Testis (tissue), 5 donors: ENCODE measurements around the gene PLEKHA1. TPM values are rescaled to one million over a fixed set of nuclear protein-coding genes. Genes with fewer than 3 reads are reported as not detected.

Experiments used
- DNase-seq: peaks from one replicate; pipeline ENCODE4 v3.0.0-alpha.2; 2019
- H3K27ac ChIP-seq, 2 donors: fragments of 200-600 bp; sonication (generic); one replicate each; pipeline ENCODE4 v1.5.1; 2019
- H3K27me3 ChIP-seq: fragments of 200-600 bp; sonication (generic); one replicate; pipeline ENCODE4 v1.5.1; 2019
- H3K36me3 ChIP-seq: fragments of 200-600 bp; sonication (generic); one replicate; pipeline ENCODE4 v1.5.1; 2017; ENCODE audit warnings: low read depth; ENCODE audit errors: missing control alignments
- H3K4me1 ChIP-seq: fragments of 200-600 bp; sonication (generic); one replicate; pipeline ENCODE4 v1.5.1; 2019
- H3K4me3 ChIP-seq, 2 donors: fragments of 200-600 bp; sonication (generic); one replicate each; pipeline ENCODE4 v1.5.1; 2017 to 2019
- H3K9me3 ChIP-seq: fragments of 200-600 bp; sonication (generic); one replicate; pipeline ENCODE4 v1.5.1; 2017
- CTCF ChIP-seq, 3 experiments: fragments of 450-650 bp in 2 of 3; fragments of 200-600 bp in 1 of 3; sonication (generic) in 1 of 3; IDR thresholded peaks; one replicate each; pipeline ENCODE4 v1.5.1; 2016 to 2019; ENCODE audit warnings: antibody characterized with exemption in 3 of 3, mild to moderate bottlenecking in 2 of 3, moderate library complexity in 1 of 3
- POLR2A ChIP-seq: fragments of 450-650 bp; IDR thresholded peaks from one replicate; pipeline ENCODE4 v1.6.1; 2017; ENCODE audit warnings: antibody characterized with exemption, mild to moderate bottlenecking, moderate library complexity
- WGBS, 2 donors: methylation state at CpG; one replicate each; pipeline ENCODE4 v1.1.5; 2018; 5-methylcytosine and 5-hydroxymethylcytosine counted together
- intact Hi-C: fragments of 100-400 bp; cut with DNase I; formaldehyde crosslinking; loops from one replicate; pipeline ENCODE4 v1.15.1; 2023; ENCODE audit warnings: low total_unique reads
- long read RNA-seq, 2 donors: transcript quantifications; one replicate each; lab custom pipeline, GENCODE V29; 2026
- polyA plus RNA-seq: library from polyadenylated mRNA; stranded (reverse); fragments of 350-450 nt; fragmentation: Illumina TruSeq; extraction: RNeasy Lipid Tissue Mini Kit (QIAGEN cat#74804); gene quantifications from one replicate; pipeline ENCODE4 v1.2.3, GENCODE V29; 2014; ENCODE audit warnings: low read depth, low replicate concordance; ENCODE audit not compliant: insufficient read depth
- total RNA-seq, 2 donors: library from RNA; depleted of rRNA; stranded (reverse); fragments of >200 nt; gene quantifications; one replicate each; pipeline ENCODE4 v1.2.3, GENCODE V29; 2016

Gene PLEKHA1
- total RNA-seq (10 to 100 TPM; 27.6 to 35.7 TPM), polyA plus RNA-seq (66.6 TPM)
- long read RNA-seq, donor 1, full-length matches to known transcripts, result 3 of 3 reads
- long read RNA-seq, donor 1, partial matches to known transcripts, result 0 of 3 reads
- long read RNA-seq, donor 1, other reads (novel, unspliced or antisense), result 0 of 3 reads
- long read RNA-seq, donor 2, full-length matches to known transcripts, result 1 of 1 reads
- long read RNA-seq, donor 2, partial matches to known transcripts, result 0 of 1 reads
- long read RNA-seq, donor 2, other reads (novel, unspliced or antisense), result 0 of 1 reads

- Histone ChIP-seq H3K9me3 (no peaks in the 10 kb centered on the region), H3K4me3 (peak within 1 kb of the TSS; percentile 76 to 89), H3K27me3 (no peaks in the 10 kb centered on the region), H3K27ac (peak within 1 kb of the TSS; percentile 82 to 96), H3K4me1 (peaks cover 10% of the 10 kb centered on the region), H3K36me3 (no peaks in the 10 kb centered on the region)
- WGBS, 2 donors, result 0 to 1% methylated on average over 34 to 46 of the region's 71 CpGs
- TF ChIP-seq POLR2A (peak; percentile 17), CTCF (IDR thresholded peaks at IDR 0.05) (peak in 2 of 3 experiments; percentile 11 to 13)
- intact Hi-C loops, result no loop called here
- peak; percentile 96 for DNase-seq
Measured at GRCh38 chr10:122374237-122374858, at the start of gene PLEKHA1. Gene PLEKHA1, plus strand, starts transcription at chr10:122374708. Its CDS starts 18,493 bp downstream, at chr10:122393201.

- H3K27ac ChIP-seq, result no peak overlapping the region
- TF ChIP-seq CTCF (IDR thresholded peaks at IDR 0.05), result no peak
- no peak for TF ChIP-seq POLR2A
- WGBS, 2 donors, result 89 to 90% methylated on average over 2 of the region's 2 CpGs
- no peak overlapping the region for H3K4me3 ChIP-seq
- no peaks in the 10 kb centered on the region for H3K4me1 ChIP-seq
- H3K36me3 ChIP-seq, result no peaks in the 10 kb centered on the region
- no peaks in the 10 kb centered on the region for H3K9me3 ChIP-seq
- no peak for DNase-seq
- intact Hi-C loops, result no loop called here
- no peaks in the 10 kb centered on the region for H3K27me3 ChIP-seq
Measured at GRCh38 chr10:122325235-122325634, 49.3 kb upstream of the PLEKHA1 start.

- TF ChIP-seq CTCF (IDR thresholded peaks at IDR 0.05) (no peak), POLR2A (no peak)
- intact Hi-C loops, result no loop called here
- no peak overlapping the region for H3K4me3 ChIP-seq
- no peak for DNase-seq
- H3K27me3 ChIP-seq, result no peaks in the 10 kb centered on the region
- H3K27ac ChIP-seq, result no peak overlapping the region
- no peaks in the 10 kb centered on the region for H3K9me3 ChIP-seq
- H3K4me1 ChIP-seq, result no peaks in the 10 kb centered on the region
- WGBS, 2 donors, result 87 to 94% methylated on average over 5 of the region's 5 CpGs
- H3K36me3 ChIP-seq, result no peaks in the 10 kb centered on the region
Measured at GRCh38 chr10:122326385-122326784, 48.1 kb upstream of the PLEKHA1 start.

GRCh38 chr10:122326806-122327205 is 47.7 kb upstream of the PLEKHA1 start:
- Histone ChIP-seq H3K4me1 (no peaks in the 10 kb centered on the region), H3K27me3 (no peaks in the 10 kb centered on the region), H3K4me3 (no peak overlapping the region), H3K9me3 (no peaks in the 10 kb centered on the region), H3K36me3 (no peaks in the 10 kb centered on the region), H3K27ac (no peak overlapping the region)
- TF ChIP-seq POLR2A, result no peak
- TF ChIP-seq CTCF (IDR thresholded peaks at IDR 0.05), result no peak
- WGBS, 2 donors, result 80 to 82% methylated on average over 6 of the region's 6 CpGs
- DNase-seq, result no peak
- intact Hi-C loops, result no loop called here
